Skeletal muscle tissue (tissue), 4 donors: ENCODE measurements around the gene ERCC2. TPM values are rescaled to one million over a fixed set of nuclear protein-coding genes. Genes with fewer than 3 reads are reported as not detected.
"Not testable (repeated sequence)": the region's sequence is repeated elsewhere in the genome, so short reads cannot be mapped to it uniquely, and the experiment has no call there.

ENCODE experiments used
- H3K27ac ChIP-seq: one replicate; pipeline ENCODE4 v1.7.0; 2013; ENCODE audit warnings: mild to moderate bottlenecking, low read depth, low read length, inconsistent platforms
- H3K27me3 ChIP-seq, 3 donors: one replicate each; pipeline ENCODE4 v1.7.0; 2013; ENCODE audit warnings: low read length in 3 of 3; ENCODE audit not compliant: control insufficient read depth in 3 of 3, insufficient read depth in 3 of 3
- H3K36me3 ChIP-seq, 3 donors: one replicate each; pipeline ENCODE4 v1.7.0; 2013; ENCODE audit warnings: low read length in 3 of 3; ENCODE audit not compliant: control insufficient read depth in 3 of 3, insufficient read depth in 3 of 3
- H3K4me1 ChIP-seq, 3 donors: one replicate each; pipeline ENCODE4 v1.7.0; 2013; ENCODE audit warnings: low read length in 3 of 3, mild to moderate bottlenecking in 3 of 3; ENCODE audit not compliant: control insufficient read depth in 3 of 3, insufficient read depth in 3 of 3
- H3K4me3 ChIP-seq, 3 donors: one replicate each; pipeline ENCODE4 v1.7.0; 2013; ENCODE audit warnings: low read length in 3 of 3
- H3K9ac ChIP-seq, 3 donors: one replicate each; pipeline ENCODE4 v1.7.0; 2013; ENCODE audit warnings: low read length in 3 of 3, mild to moderate bottlenecking in 3 of 3, moderate library complexity in 2 of 3, low read depth in 1 of 3
- H3K9me3 ChIP-seq, 3 donors: one replicate each; pipeline ENCODE4 v1.7.0; 2013; ENCODE audit warnings: low read length in 3 of 3; ENCODE audit not compliant: control insufficient read depth in 3 of 3
- total RNA-seq: library from RNA; depleted of rRNA; stranded (reverse); fragments of >200 nt; gene quantifications from one replicate; pipeline ENCODE4 v1.2.3, GENCODE V29; 2014
- donor health status: Osteomylitis.

The ERCC2 gene
- total RNA-seq, 1 donor from 2014 or later = 7.3 TPM

- Histone ChIP-seq H3K27me3 (peaks cover 3 to 16% (median 7%) of the 10 kb centered on the region in 3 donors), H3K27ac (peak within 1 kb of the TSS; percentile 100), H3K9me3 (no peaks in the 10 kb centered on the region), H3K4me1 (peaks cover 18 to 56% (median 35%) of the 10 kb centered on the region in 3 donors), H3K4me3 (peak within 1 kb of the TSS; percentile 94 to 99 (median 98)), H3K36me3 (peaks cover 20 to 33% (median 24%) of the 10 kb centered on the region in 3 donors), H3K9ac (peak within 1 kb of the TSS; percentile 98 to 100 (median 100))
Measured at GRCh38 chr19:45322744-45323281, 47.6 kb downstream of the ERCC2 start, which contains the start of gene CKM. Gene CKM (minus strand): TSS chr19:45322875. CDS start chr19:45319713, 3,162 bp downstream.

- Histone ChIP-seq H3K4me1 (peaks cover 20 to 58% (median 38%) of the 10 kb centered on the region in 3 donors), H3K9ac (peak overlapping the region; percentile 98 to 100 (median 100)), H3K4me3 (peak overlapping the region; percentile 94 to 99 (median 98)), H3K27ac (peak overlapping the region; percentile 100), H3K9me3 (no peaks in the 10 kb centered on the region), H3K27me3 (peaks cover 3 to 16% (median 7%) of the 10 kb centered on the region in 3 donors), H3K36me3 (peaks cover 24 to 36% (median 29%) of the 10 kb centered on the region in 3 donors)
Measured at GRCh38 chr19:45322311-45322710, 48.1 kb downstream of the ERCC2 start.

DNA sequence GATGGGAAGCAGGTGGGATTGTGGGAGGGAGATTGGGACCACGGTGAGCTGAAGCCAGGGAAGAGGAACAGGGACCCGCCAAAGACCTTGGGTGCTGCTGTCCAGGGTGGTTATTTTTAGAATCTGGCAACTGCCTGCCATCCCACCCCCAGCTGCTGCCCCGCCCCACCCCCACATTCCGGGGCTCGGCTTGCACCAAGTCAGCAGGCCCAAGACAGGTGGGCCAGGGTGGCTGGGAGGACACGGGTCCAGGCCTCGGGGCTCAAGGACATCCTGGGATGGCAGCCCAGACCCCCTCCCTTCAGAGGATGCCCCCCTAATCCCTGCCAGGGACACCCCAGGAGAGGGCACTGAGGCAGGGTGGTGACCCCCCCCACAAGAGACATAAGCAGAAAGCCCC, 48.5 kb downstream of the ERCC2 start:
- Histone ChIP-seq H3K36me3 (peaks cover 24 to 38% (median 33%) of the 10 kb centered on the region in 3 donors), H3K27ac (peak overlapping the region; percentile 100), H3K27me3 (peaks cover 3 to 16% (median 7%) of the 10 kb centered on the region in 3 donors), H3K9me3 (no peaks in the 10 kb centered on the region), H3K4me3 (peak overlapping the region; percentile 94 to 99 (median 98)), H3K4me1 (peaks cover 20 to 57% (median 39%) of the 10 kb centered on the region in 3 donors), H3K9ac (peak overlapping the region; percentile 98 to 100 (median 100))

DNA sequence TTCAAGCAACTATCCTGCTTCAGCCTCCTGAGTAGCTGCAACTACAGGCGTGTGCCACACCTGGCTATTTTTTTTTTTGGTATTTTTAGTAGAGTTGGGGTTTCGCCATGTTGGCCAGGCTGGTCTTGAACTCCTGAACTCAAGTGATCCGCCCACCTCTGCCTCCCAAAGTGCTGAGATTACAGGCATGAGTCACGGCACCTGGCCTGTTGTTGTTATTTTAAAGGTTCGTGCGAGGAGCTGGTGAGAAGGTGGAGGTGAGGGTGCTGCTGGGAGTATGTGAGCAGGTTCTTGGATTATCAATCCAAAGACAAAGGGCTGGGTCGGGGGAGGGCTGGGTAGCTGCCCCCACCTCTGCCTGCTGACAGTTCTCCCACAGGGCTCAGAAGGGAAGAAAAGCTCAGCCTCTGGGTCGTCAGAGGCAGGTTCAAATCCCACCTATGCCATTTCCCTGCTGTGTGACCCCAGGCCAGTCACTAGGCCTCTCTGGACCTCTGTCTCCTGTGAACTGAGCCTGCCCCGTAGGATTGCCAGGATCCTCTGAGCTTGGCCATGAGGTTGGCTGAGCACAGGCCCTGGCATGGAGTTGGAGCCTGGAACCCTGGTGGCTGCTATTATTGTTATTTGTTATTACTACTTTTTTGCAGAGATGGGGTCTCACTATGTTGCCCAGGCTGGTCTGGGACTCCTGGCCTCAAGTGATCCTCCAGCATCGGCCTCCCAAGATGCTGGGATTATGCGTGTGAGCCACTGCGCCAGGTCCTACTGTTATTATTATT, 49.2 kb downstream of the ERCC2 start:
- peaks cover 21 to 58% (median 41%) of the 10 kb centered on the region in 3 donors for H3K4me1 ChIP-seq
- H3K27ac ChIP-seq = peak overlapping the region; percentile 100
- H3K9ac ChIP-seq = peak overlapping the region; percentile 87 to 100 (median 91)
- H3K27me3 ChIP-seq = peaks cover 3 to 16% (median 7%) of the 10 kb centered on the region in 3 donors
- H3K36me3 ChIP-seq = peaks cover 28 to 43% (median 39%) of the 10 kb centered on the region in 3 donors
- no peaks in the 10 kb centered on the region for H3K9me3 ChIP-seq
- peak overlapping the region; percentile 94 to 99 (median 98) for H3K4me3 ChIP-seq

DNA sequence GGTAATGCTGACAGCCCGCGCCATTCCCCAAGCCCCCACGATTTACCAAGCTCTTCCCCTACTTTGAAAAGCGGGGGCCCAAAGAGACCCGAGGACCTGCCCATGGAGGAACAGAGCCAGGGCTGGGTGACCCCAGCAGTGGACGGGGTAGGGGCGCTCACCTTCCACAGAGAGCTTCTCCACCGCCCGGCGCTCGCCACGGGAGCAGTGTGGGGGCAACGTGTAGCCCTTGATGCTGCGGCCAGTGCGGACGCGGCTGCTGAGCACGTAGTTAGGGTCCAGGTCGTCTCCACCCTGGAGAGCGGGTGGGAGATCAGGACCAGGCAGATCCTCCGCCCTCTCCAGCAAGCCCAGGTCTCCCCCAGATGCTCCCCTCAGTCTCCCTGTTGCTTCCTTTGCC, 55.1 kb downstream of the ERCC2 start:
- Histone ChIP-seq H3K36me3 (peaks cover 38 to 71% (median 58%) of the 10 kb centered on the region in 3 donors), H3K27me3 (peaks cover 0 to 4% (median 0%) of the 10 kb centered on the region in 3 donors), H3K9ac (peak overlapping the region in 1 of 3 donors; percentile 40), H3K9me3 (no peaks in the 10 kb centered on the region), H3K4me1 (peaks cover 34 to 74% (median 66%) of the 10 kb centered on the region in 3 donors), H3K4me3 (peak overlapping the region in 2 of 3 donors; percentile 13 to 35), H3K27ac (no peak overlapping the region)

GRCh38 chr19:45314708-45315245, 55.6 kb downstream of the ERCC2 start:
- Histone ChIP-seq H3K4me1 (peaks cover 34 to 72% (median 64%) of the 10 kb centered on the region in 3 donors), H3K9ac (peak overlapping the region in 1 of 3 donors; percentile 40), H3K9me3 (no peaks in the 10 kb centered on the region), H3K27me3 (peaks cover 0 to 4% (median 0%) of the 10 kb centered on the region in 3 donors), H3K27ac (no peak overlapping the region), H3K36me3 (peaks cover 37 to 73% (median 56%) of the 10 kb centered on the region in 3 donors), H3K4me3 (peak overlapping the region in 1 of 3 donors; percentile 35)

- H3K9me3 ChIP-seq, H3K27me3 ChIP-seq: not testable (repeated sequence)
- H3K36me3 ChIP-seq = peaks cover 35 to 70% (median 53%) of the 10 kb centered on the region in 3 donors
- peak overlapping the region in 1 of 3 donors; percentile 69 for H3K9ac ChIP-seq
- H3K27ac ChIP-seq = peak overlapping the region; percentile 50
- peaks cover 32 to 59% (median 50%) of the 10 kb centered on the region in 3 donors for H3K4me1 ChIP-seq
- peak overlapping the region in 1 of 3 donors; percentile 35 for H3K4me3 ChIP-seq
Measured at GRCh38 chr19:45312285-45312684, 58.1 kb downstream of the ERCC2 start.

GRCh38 chr19:45311621-45312020, 58.8 kb downstream of the ERCC2 start:
- Histone ChIP-seq H3K4me1 (peaks cover 34 to 62% (median 53%) of the 10 kb centered on the region in 3 donors), H3K36me3 (peaks cover 41 to 71% (median 57%) of the 10 kb centered on the region in 3 donors), H3K27me3 (peaks cover 0 to 4% (median 0%) of the 10 kb centered on the region in 3 donors), H3K9ac (peak overlapping the region in 2 of 3 donors; percentile 23 to 69), H3K4me3 (peak overlapping the region in 2 of 3 donors; percentile 35 to 49), H3K9me3 (no peaks in the 10 kb centered on the region), H3K27ac (peak overlapping the region; percentile 50)

DNA sequence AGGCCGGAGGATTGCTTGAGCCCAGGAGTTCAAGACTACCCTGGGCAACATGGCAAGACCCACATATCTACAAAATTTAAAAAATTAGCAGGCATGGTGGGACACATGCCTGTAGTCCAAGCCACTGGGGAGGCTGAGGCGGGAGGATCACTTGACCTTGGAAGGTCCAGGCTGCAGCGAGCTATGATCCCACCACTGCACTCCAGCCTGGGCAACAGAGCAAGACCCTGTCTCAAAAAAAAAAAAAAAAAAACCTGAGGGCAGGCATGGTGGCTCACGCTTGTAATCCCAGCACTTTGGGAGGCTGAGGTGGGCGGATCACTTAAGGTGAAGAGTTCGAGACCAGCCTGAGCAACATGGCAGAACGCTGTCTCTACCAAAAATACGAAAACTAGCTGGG, 61.1 kb downstream of the ERCC2 start:
- Histone ChIP-seq H3K27ac (peak overlapping the region; percentile 18), H3K36me3 (peaks cover 45 to 72% (median 60%) of the 10 kb centered on the region in 3 donors), H3K9ac (peak overlapping the region in 1 of 3 donors; percentile 3), H3K4me1 (peaks cover 30 to 49% (median 43%) of the 10 kb centered on the region in 3 donors)
- H3K9me3 ChIP-seq, H3K4me3 ChIP-seq, H3K27me3 ChIP-seq: not testable (repeated sequence)
